Measurements from ENCODE around the gene SERPINB5.

DNA sequence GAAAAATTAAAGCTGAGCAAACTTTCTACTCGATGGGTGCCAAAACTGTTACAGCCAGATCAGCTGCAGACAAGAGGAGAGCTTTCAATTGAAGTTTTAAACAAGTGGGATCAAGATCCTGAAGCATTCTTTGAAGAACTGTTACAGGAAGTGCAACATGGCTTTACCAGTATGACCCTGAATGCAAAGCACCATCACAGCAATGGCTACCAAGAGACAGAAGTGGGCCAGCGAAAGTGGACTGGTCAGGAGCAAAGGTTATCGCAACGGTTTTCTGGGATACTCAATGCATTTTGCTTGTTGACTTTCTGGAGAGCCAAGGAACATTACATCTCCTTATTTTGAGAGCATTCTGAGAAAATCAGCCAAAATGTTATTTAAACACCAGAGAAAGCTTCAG, 9.1 kb upstream of the SERPINB5 start:
- TF ChIP-seq POLR2AphosphoS5 (IDR thresholded peaks at IDR 0.05; ENCODE audit: low read depth, low read length) (no peak), TCF7L2 (IDR thresholded peaks at IDR 0.05; ENCODE audit: low read depth, low read length) (no peak)
- TF ChIP-seq, protein P1, sequence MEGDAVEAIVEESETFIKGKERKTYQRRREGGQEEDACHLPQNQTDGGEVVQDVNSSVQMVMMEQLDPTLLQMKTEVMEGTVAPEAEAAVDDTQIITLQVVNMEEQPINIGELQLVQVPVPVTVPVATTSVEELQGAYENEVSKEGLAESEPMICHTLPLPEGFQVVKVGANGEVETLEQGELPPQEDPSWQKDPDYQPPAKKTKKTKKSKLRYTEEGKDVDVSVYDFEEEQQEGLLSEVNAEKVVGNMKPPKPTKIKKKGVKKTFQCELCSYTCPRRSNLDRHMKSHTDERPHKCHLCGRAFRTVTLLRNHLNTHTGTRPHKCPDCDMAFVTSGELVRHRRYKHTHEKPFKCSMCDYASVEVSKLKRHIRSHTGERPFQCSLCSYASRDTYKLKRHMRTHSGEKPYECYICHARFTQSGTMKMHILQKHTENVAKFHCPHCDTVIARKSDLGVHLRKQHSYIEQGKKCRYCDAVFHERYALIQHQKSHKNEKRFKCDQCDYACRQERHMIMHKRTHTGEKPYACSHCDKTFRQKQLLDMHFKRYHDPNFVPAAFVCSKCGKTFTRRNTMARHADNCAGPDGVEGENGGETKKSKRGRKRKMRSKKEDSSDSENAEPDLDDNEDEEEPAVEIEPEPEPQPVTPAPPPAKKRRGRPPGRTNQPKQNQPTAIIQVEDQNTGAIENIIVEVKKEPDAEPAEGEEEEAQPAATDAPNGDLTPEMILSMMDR (IDR thresholded peaks at IDR 0.05): no peak
- TF ChIP-seq, protein P2, sequence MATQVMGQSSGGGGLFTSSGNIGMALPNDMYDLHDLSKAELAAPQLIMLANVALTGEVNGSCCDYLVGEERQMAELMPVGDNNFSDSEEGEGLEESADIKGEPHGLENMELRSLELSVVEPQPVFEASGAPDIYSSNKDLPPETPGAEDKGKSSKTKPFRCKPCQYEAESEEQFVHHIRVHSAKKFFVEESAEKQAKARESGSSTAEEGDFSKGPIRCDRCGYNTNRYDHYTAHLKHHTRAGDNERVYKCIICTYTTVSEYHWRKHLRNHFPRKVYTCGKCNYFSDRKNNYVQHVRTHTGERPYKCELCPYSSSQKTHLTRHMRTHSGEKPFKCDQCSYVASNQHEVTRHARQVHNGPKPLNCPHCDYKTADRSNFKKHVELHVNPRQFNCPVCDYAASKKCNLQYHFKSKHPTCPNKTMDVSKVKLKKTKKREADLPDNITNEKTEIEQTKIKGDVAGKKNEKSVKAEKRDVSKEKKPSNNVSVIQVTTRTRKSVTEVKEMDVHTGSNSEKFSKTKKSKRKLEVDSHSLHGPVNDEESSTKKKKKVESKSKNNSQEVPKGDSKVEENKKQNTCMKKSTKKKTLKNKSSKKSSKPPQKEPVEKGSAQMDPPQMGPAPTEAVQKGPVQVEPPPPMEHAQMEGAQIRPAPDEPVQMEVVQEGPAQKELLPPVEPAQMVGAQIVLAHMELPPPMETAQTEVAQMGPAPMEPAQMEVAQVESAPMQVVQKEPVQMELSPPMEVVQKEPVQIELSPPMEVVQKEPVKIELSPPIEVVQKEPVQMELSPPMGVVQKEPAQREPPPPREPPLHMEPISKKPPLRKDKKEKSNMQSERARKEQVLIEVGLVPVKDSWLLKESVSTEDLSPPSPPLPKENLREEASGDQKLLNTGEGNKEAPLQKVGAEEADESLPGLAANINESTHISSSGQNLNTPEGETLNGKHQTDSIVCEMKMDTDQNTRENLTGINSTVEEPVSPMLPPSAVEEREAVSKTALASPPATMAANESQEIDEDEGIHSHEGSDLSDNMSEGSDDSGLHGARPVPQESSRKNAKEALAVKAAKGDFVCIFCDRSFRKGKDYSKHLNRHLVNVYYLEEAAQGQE (IDR thresholded peaks at IDR 0.05; ENCODE audit: insufficient read depth in 1 of 2, low read depth in 2 of 2, low read length in 1 of 2): no peak
